Smooth muscle cell (in vitro differentiated cells): ENCODE data around the gene YARS1. TPM values are rescaled to one million over a fixed set of nuclear protein-coding genes. Genes with fewer than 3 reads are reported as not detected.

ENCODE experiments used
- DNase-seq: peaks from one replicate; lab custom pipeline; 2025; ENCODE audit not compliant: unreplicated experiment; lab: John Stamatoyannopoulos, UW
- H2AFZ ChIP-seq: fragments of 200-600 bp; sonication (generic); 2 replicates; pipeline ENCODE4 v1.6.0; 2016; ENCODE audit warnings: antibody characterized with exemption, low read depth, mild to moderate bottlenecking
- H3F3A ChIP-seq: fragments of 200-600 bp; sonication (generic); 2 replicates; pipeline ENCODE4 v1.6.0; 2017; ENCODE audit warnings: antibody characterized with exemption, low read depth
- H3K27ac ChIP-seq: fragments of 200-600 bp; sonication (generic); 2 replicates; pipeline ENCODE4 v1.5.1; 2016; ENCODE audit warnings: low read depth, mild to moderate bottlenecking
- H3K27me3 ChIP-seq: fragments of 200-600 bp; sonication (generic); 2 replicates; pipeline ENCODE4 v1.6.1; 2016; ENCODE audit warnings: low read depth, mild to moderate bottlenecking
- H3K36me3 ChIP-seq: fragments of 200-600 bp; sonication (generic); 2 replicates; pipeline ENCODE4 v1.5.1; 2016; ENCODE audit warnings: low read depth
- H3K4me1 ChIP-seq: fragments of 200-600 bp; sonication (generic); 2 replicates; pipeline ENCODE4 v1.5.1; 2016; ENCODE audit warnings: low read depth
- H3K4me2 ChIP-seq: fragments of 200-600 bp; sonication (generic); 2 replicates; pipeline ENCODE4 v1.6.0; 2016; ENCODE audit warnings: mild to moderate bottlenecking
- H3K4me3 ChIP-seq: fragments of 200-600 bp; sonication (generic); 2 replicates; pipeline ENCODE4 v1.5.1; 2016; ENCODE audit warnings: mild to moderate bottlenecking
- H3K79me2 ChIP-seq: fragments of 200-600 bp; sonication (generic); 2 replicates; pipeline ENCODE4 v1.6.0; 2016; ENCODE audit warnings: low read depth, mild to moderate bottlenecking
- H3K9ac ChIP-seq: fragments of 200-600 bp; sonication (generic); 2 replicates; pipeline ENCODE4 v1.6.0; 2016; ENCODE audit warnings: low read depth
- H3K9me3 ChIP-seq: fragments of 200-600 bp; sonication (generic); replicated peaks from 2 replicates; pipeline ENCODE4 v1.5.1; 2016; ENCODE audit warnings: low read depth
- H4K20me1 ChIP-seq: fragments of 200-600 bp; sonication (generic); 2 replicates; pipeline ENCODE4 v1.6.0; 2016; ENCODE audit warnings: low read depth
- WGBS: methylation state at CpG from one replicate; pipeline ENCODE4 v1.1.7; 2016; ENCODE audit warnings: low lambda C conversion rate; 5-methylcytosine and 5-hydroxymethylcytosine counted together
- polyA plus RNA-seq: library from polyadenylated mRNA; unstranded; fragments of >200 nt; fragmentation: Nextera tagmentation; extraction: Ambion mirVana; gene quantifications from 2 replicates; pipeline ENCODE4 v1.2.1, GENCODE V29; 2016
- total RNA-seq: library from RNA; depleted of rRNA; stranded (reverse); fragments of >200 nt; gene quantifications from 2 replicates; pipeline ENCODE4 v1.2.3, GENCODE V29; 2014
- TF ChIP-seq, protein P1 (sequence below): fragments of 200-600 bp; sonication (generic); IDR thresholded peaks from 2 replicates; pipeline ENCODE4 v1.5.1; 2017; ENCODE audit warnings: borderline replicate concordance, mild to moderate bottlenecking, antibody characterized with exemption; ENCODE audit not compliant: insufficient read depth, poor library complexity, severe bottlenecking

YARS1 gene
- total and polyA plus RNA-seq, 2 experiments from 2014 or later: 52.1 to 82.9 TPM

DNA sequence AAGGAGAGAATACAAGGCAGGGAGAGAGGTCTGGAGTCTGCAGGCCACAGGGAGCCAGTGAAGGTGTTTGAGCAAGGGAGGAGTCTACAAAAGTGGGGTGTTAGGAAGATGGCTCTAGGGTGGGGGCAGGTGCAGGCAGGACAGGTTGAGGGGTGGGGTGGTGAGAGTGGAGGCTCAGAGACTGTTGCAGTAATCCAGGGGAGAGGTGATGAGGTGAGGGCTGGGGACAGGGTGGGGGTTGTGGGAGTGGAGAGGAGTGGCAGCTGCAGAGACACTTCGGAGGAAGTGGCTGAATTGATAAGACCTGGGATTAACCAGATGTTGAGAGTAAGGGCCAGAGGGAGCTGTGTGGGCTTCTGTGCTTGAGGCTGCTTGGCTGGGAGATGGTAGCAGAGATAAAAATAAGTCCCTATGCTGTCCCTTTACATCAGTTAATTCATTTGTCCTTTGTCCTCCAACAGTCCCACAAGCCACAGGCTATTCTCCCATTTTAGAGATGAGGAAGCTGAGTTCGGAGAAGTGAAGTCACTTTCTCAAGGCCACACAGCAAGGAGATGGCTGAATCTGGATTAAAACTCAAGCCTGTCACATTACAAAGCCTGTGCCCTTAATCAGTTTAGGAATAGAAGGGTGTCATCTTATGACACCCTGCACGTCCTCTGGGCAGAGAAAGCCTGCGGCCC lies 59.8 kb downstream of the YARS1 start:
- Histone ChIP-seq H3K4me1 (peaks cover 32% of the 10 kb centered on the region), H2AFZ (no peak overlapping the region), H3K36me3 (no peaks in the 10 kb centered on the region), H3K27ac (no peak overlapping the region), H4K20me1 (peaks cover 42% of the 10 kb centered on the region), H3K4me2 (no peak overlapping the region), H3K79me2 (peaks cover 23% of the 10 kb centered on the region), H3K4me3 (no peak overlapping the region), H3F3A (peaks cover 13% of the 10 kb centered on the region), H3K9ac (no peak overlapping the region), H3K27me3 (no peaks in the 10 kb centered on the region), H3K9me3 (no peaks in the 10 kb centered on the region)
- no peak for DNase-seq
- TF ChIP-seq, protein P1, sequence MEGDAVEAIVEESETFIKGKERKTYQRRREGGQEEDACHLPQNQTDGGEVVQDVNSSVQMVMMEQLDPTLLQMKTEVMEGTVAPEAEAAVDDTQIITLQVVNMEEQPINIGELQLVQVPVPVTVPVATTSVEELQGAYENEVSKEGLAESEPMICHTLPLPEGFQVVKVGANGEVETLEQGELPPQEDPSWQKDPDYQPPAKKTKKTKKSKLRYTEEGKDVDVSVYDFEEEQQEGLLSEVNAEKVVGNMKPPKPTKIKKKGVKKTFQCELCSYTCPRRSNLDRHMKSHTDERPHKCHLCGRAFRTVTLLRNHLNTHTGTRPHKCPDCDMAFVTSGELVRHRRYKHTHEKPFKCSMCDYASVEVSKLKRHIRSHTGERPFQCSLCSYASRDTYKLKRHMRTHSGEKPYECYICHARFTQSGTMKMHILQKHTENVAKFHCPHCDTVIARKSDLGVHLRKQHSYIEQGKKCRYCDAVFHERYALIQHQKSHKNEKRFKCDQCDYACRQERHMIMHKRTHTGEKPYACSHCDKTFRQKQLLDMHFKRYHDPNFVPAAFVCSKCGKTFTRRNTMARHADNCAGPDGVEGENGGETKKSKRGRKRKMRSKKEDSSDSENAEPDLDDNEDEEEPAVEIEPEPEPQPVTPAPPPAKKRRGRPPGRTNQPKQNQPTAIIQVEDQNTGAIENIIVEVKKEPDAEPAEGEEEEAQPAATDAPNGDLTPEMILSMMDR: no peak
- 63% methylated on average over 4 of the region's 4 CpGs for WGBS

DNA sequence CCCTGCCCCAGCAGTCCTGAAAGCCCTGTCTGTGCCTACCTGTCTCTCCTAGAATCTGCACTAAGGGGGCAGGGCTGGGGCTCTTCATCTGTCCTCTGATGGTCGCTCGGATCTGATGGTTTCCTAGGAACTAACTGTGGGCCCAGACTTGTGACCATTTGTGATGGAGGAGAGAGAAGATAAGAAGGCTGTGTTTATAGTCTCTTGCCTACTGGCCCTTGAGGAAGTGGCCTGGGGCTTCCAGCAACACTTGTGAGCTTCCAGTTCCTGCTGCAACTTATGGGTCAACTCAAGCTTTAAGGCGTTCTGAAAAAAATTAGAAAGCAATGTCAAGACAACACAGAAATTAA lies 61.4 kb downstream of the YARS1 start:
- H3K4me3 ChIP-seq: peak overlapping the region; percentile 86
- peak overlapping the region; percentile 96 for H3K4me2 ChIP-seq
- peaks cover 13% of the 10 kb centered on the region for H3F3A ChIP-seq
- peaks cover 18% of the 10 kb centered on the region for H3K79me2 ChIP-seq
- no peak overlapping the region for H2AFZ ChIP-seq
- TF ChIP-seq, protein P1: no peak
- H3K36me3 ChIP-seq: no peaks in the 10 kb centered on the region
- peaks cover 35% of the 10 kb centered on the region for H4K20me1 ChIP-seq
- no peaks in the 10 kb centered on the region for H3K9me3 ChIP-seq
- H3K27ac ChIP-seq: peak overlapping the region; percentile 34
- DNase-seq: no peak
- H3K27me3 ChIP-seq: no peaks in the 10 kb centered on the region
- 36% methylated on average over 3 of the region's 3 CpGs for WGBS
- peaks cover 23% of the 10 kb centered on the region for H3K4me1 ChIP-seq
- no peak overlapping the region for H3K9ac ChIP-seq

GRCh38 chr1:32755098-32755809 lies 61.9 kb downstream of the YARS1 start:
- peaks cover 19% of the 10 kb centered on the region for H3K4me1 ChIP-seq
- H3K27ac ChIP-seq: peak overlapping the region; percentile 34
- H3K27me3 ChIP-seq: no peaks in the 10 kb centered on the region
- peaks cover 13% of the 10 kb centered on the region for H3F3A ChIP-seq
- no peak for DNase-seq
- H3K36me3 ChIP-seq: no peaks in the 10 kb centered on the region
- H3K9me3 ChIP-seq: no peaks in the 10 kb centered on the region
- peaks cover 14% of the 10 kb centered on the region for H3K79me2 ChIP-seq
- H3K4me3 ChIP-seq: peak overlapping the region; percentile 86
- TF ChIP-seq, protein P1: no peak
- peak overlapping the region; percentile 96 for H3K4me2 ChIP-seq
- peaks cover 34% of the 10 kb centered on the region for H4K20me1 ChIP-seq
- WGBS: 14% methylated on average over 10 of the region's 10 CpGs
- H3K9ac ChIP-seq: peak overlapping the region; percentile 58
- H2AFZ ChIP-seq: no peak overlapping the region
